Activated CD4-positive, CD25-positive, alpha-beta regulatory T cell treated with anti-CD3 and anti-CD28 coated beads, Interleukin-2, amount 50 U/mL, for 72 hours (primary cell): Measurements from ENCODE around the gene LGR5.

Experiments used
- DNase-seq: peaks from one replicate; pipeline ENCODE4 v3.0.0; 2021

LGR5 gene

DNA sequence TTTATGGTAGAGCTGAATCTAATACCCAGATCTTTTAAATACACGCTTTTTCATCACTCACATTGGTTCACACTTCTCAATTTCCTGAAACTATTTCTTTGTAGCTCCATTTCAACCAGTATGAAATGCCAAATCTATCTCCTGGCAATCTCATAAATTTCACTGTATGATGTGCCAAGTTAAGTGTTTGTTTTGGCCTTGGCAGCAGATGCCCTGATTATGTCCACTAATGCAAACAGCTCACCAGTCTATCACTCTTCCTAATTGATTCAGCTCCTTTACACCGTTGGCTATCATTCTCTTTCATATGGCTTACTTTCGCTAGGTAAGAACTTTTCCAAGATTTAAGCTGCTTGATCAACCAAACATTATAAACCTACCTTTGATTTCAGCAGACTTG lies 165.4 kb downstream of the LGR5 start:
- DNase-seq, result no peak

DNA sequence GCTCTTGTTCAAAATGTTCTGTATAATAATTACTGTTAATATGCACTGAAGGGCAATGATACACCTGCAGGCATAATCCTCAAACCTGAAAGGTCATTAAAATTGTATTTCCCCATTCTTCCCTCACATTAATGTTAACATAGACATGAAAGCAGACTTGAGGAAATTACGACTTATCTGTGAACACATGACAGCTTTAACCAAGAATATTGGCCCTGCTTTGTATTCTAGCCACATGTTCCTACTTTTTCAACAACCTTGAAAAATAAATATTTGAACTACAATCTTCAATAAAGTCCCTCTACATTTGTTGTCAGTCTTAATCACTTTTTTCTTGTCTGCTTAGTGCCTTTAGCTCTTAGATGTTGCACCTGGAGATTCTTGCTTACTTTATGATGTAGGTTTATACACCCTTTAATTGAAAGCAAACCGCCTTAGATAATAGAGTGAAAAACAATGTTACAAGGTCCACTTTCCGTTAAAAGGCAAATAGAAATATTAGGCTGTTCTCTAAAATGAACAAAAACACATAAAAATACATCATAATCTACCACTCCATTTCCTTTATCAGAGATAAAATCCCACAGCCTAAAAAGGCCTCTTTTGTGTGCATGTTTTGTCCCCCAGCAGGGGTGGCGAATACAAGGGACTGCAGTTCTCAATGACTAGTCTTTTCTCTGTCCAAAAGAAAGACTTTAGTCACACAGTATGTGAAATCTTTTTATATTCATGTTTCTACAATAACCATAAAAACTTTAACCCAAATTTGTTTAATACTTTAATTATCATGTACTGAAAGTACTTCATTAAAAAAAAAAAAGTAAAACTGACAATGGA lies 168.1 kb downstream of the LGR5 start:
- DNase-seq, result no peak

GRCh38 chr12:71610031-71610795 lies 170.6 kb downstream of the LGR5 start:
- DNase-seq, result no peak

DNA sequence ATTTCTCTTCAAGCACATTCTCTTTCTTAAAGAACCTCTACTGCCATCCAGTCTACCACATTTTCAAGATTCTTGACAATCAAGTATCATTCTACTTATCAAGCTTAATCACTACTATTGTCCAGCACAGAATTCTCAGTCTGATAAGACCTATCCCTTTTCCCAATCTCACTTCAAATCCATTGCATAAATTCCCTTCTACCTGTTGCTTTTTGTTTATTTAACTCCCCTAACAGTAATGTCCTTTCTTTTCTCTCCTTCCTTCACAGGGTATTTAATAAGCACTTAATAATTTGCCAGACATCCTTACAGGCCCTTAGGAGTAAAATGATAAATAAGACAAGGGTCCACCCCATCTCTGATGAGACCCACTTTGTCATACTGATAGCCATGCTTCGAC lies 182.3 kb downstream of the LGR5 start:
- DNase-seq, result no peak

- no peak for DNase-seq
These were observed 185.9 kb downstream of the LGR5 start for GRCh38 chr12:71625476-71625875.

DNA sequence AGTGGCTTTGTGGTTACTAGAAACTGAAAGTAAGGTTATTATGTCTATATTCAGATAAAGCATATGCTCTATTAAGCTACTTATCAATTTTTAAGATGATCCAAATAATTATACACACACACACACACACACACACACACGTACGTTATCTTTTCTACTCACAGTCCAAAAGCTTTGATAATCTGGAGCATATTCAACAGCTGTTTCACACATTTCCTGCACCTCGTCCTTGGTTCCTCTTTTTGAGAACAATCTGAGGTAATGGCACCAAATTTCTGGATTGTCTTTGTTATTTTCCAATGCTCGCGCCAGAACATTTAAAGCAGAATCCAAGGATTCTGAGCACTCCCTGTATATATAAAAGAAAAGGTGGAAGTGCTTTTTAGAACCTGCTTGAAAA lies 186.5 kb downstream of the LGR5 start:
- no peak for DNase-seq

- DNase-seq, result no peak
These were observed 187.2 kb downstream of the LGR5 start for GRCh38 chr12:71626768-71627167.

DNA sequence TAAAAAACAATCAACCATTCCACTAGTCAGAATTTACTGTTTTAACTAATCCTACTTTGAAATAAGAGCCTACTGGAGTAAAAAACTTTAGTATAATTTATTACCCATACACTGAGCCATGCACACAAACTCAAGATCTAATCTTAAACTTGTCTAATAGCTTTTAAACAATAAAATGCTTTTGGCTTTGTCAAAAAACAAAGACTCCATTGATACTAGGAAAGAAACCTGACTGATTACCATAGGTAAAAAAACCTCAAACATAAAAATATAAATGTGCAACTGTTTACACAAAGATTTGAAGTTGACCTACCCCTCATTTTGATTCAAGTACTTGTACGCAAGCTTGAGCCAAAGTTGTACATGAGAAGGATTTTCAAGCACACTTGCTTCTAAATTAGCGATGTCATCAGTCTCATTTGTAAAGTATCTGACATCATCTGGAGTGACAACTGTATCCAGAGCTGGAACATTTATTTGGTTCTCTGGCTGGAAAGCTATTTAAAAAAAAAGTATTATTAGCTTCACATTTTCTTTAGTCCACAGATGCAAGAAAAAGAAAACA lies 187.9 kb downstream of the LGR5 start:
- DNase-seq, result no peak
